HUES48 (cell line): ENCODE measurements around the gene PRKAR1B.
A peak's percentile ranks its signal among the peaks of the same experiment; 100 is the strongest.

Experiments
- H3K27ac ChIP-seq: one replicate; pipeline ENCODE4 v1.7.0; 2013; ENCODE audit warnings: low read depth, low read length, inconsistent platforms
- H3K27me3 ChIP-seq: 2 replicates; pipeline ENCODE4 v1.6.1; 2013; ENCODE audit warnings: mild to moderate bottlenecking, low read length; ENCODE audit not compliant: control insufficient read depth, insufficient read depth
- H3K36me3 ChIP-seq: 2 replicates; pipeline ENCODE4 v1.6.1; 2013; ENCODE audit warnings: low read length; ENCODE audit not compliant: control insufficient read depth, insufficient read depth
- H3K4me1 ChIP-seq: 2 replicates; pipeline ENCODE4 v1.6.1; 2013; ENCODE audit warnings: mild to moderate bottlenecking, low read length; ENCODE audit not compliant: control insufficient read depth, insufficient read depth
- H3K4me3 ChIP-seq: 2 replicates; pipeline ENCODE4 v1.5.1; 2013; ENCODE audit warnings: mild to moderate bottlenecking, low read depth, low read length
- H3K9ac ChIP-seq: 2 replicates; pipeline ENCODE4 v1.6.1; 2013; ENCODE audit warnings: mild to moderate bottlenecking, low read depth, low read length, moderate library complexity
- H3K9me3 ChIP-seq: 2 replicates; pipeline ENCODE4 v1.6.1; 2013; ENCODE audit warnings: low read length; ENCODE audit not compliant: control insufficient read depth, insufficient read depth

The PRKAR1B gene

DNA sequence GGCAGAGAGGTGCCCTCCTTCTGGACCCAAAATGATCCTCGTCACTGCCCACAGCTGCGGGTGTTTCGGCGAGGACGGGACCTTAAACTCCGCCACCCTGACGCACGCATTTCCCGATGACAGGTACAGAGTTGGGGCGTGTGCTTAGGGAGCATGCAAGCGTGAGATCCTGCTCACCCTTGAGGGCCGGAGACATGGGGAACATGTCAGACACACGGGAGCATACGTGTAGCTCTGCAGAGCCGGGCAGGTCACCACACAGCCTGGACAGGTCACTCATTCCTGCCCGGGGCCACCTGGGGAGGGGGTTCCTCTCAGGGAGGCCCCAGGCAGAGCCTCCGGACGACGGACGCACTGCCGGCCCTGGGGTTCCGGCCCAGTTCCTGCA, 149.8 kb downstream of the PRKAR1B start:
- Histone ChIP-seq H3K27me3 (no peaks in the 10 kb centered on the region), H3K27ac (no peak overlapping the region), H3K36me3 (peaks cover 11% of the 10 kb centered on the region), H3K9ac (no peak overlapping the region), H3K9me3 (no peaks in the 10 kb centered on the region), H3K4me3 (no peak overlapping the region), H3K4me1 (peaks cover 6% of the 10 kb centered on the region; the same call in 1 of the 2 replicates)

- Histone ChIP-seq H3K27ac (no peak overlapping the region), H3K27me3 (no peaks in the 10 kb centered on the region), H3K9ac (no peak overlapping the region), H3K9me3 (no peaks in the 10 kb centered on the region), H3K4me1 (peaks cover 9% of the 10 kb centered on the region; the same call in 1 of the 2 replicates), H3K4me3 (no peak overlapping the region), H3K36me3 (peaks cover 7% of the 10 kb centered on the region)
Measured at GRCh38 chr7:576524-577277, 150.4 kb downstream of the PRKAR1B start.

DNA sequence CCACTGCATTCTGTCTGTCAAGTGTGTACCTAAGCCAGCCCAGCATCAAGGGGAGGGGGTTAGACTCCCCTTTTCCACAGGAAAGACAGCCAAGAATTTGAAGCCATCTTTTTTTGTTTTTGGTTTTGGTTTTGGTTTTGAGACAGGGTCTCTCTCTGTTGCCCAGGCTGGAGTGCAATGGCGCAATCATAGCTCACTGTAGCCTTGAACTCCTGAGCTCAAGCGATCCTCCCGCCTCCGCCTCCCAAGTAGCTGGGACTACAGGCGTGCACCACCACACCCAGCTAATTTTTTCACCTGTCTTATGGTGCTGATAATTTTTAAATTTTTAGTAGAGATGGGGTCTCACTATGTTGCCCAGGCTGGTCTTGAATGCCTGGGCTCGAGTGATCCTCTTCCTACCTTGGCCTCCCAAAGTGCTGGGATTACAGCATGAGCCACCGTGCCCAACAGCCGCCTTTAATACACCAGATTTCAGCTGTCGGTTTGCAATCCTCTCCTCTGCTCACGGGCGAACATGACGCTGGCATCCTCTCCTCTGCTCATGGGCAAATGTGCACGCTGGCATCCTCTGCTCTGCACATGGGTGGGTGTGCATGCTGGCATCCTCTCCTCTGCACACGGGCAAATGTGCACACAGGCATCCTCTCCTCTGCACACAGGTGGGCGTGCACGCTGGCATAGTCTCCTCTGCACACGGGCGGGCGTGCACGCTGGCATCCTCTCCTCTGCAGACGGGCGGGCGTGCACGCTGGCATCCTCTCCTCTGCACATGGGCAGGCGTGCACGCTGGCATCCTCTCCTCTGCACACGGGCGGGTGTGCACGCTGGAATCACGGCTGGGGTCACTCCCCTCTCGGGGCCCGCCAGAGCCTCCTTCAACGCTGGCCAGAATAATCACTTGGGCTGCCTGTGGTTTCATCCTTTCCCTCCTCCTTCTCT, 151.4 kb downstream of the PRKAR1B start:
- Histone ChIP-seq H3K27me3 (no peaks in the 10 kb centered on the region), H3K9ac (no peak overlapping the region), H3K4me1 (peaks cover 9% of the 10 kb centered on the region; the same call in 1 of the 2 replicates), H3K27ac (no peak overlapping the region), H3K9me3 (no peaks in the 10 kb centered on the region), H3K4me3 (no peak overlapping the region), H3K36me3 (peaks cover 7% of the 10 kb centered on the region)

- H3K4me3 ChIP-seq: no peak overlapping the region
- H3K36me3 ChIP-seq: peaks cover 7% of the 10 kb centered on the region
- peaks cover 9% of the 10 kb centered on the region; the same call in 1 of the 2 replicates for H3K4me1 ChIP-seq
- no peaks in the 10 kb centered on the region for H3K9me3 ChIP-seq
- H3K9ac ChIP-seq: no peak overlapping the region
- no peaks in the 10 kb centered on the region for H3K27me3 ChIP-seq
- H3K27ac ChIP-seq: no peak overlapping the region
Measured at GRCh38 chr7:574661-575395, 152.3 kb downstream of the PRKAR1B start.

DNA sequence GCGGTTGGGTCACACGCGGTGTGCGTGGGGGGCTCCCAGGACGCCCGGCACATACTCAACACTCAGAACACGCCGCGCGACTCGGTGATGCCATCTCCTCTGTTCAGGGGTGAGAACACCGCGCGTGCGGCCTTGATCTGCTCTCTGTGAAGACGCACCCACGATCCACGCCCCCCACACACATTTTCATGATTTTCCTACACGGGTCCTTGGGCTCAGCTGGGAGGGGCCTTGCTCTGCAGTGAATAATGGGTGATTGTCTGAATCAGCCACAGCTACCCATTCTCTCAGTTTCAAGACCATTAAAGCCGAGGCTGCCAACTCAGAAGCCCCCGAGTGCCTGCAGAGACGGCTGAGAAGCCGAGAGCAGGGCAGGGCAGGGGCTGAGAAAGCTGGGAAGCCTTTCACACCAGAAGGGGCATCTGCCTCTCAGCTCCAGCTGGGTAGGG, 153.1 kb downstream of the PRKAR1B start:
- peaks cover 1% of the 10 kb centered on the region; the same call in 1 of the 2 replicates for H3K36me3 ChIP-seq
- no peak overlapping the region for H3K9ac ChIP-seq
- H3K27ac ChIP-seq: no peak overlapping the region
- no peaks in the 10 kb centered on the region for H3K27me3 ChIP-seq
- H3K4me3 ChIP-seq: no peak overlapping the region
- H3K4me1 ChIP-seq: peaks cover 9% of the 10 kb centered on the region; the same call in 1 of the 2 replicates
- H3K9me3 ChIP-seq: no peaks in the 10 kb centered on the region

- Histone ChIP-seq H3K36me3 (no peaks in the 10 kb centered on the region; the same call in 1 of the 2 replicates), H3K27me3 (no peaks in the 10 kb centered on the region), H3K4me3 (no peak overlapping the region), H3K4me1 (peaks cover 9% of the 10 kb centered on the region; the same call in 1 of the 2 replicates), H3K9me3 (no peaks in the 10 kb centered on the region), H3K9ac (no peak overlapping the region), H3K27ac (peak overlapping the region; percentile 32)
Measured at GRCh38 chr7:573269-573932, 153.7 kb downstream of the PRKAR1B start.

DNA sequence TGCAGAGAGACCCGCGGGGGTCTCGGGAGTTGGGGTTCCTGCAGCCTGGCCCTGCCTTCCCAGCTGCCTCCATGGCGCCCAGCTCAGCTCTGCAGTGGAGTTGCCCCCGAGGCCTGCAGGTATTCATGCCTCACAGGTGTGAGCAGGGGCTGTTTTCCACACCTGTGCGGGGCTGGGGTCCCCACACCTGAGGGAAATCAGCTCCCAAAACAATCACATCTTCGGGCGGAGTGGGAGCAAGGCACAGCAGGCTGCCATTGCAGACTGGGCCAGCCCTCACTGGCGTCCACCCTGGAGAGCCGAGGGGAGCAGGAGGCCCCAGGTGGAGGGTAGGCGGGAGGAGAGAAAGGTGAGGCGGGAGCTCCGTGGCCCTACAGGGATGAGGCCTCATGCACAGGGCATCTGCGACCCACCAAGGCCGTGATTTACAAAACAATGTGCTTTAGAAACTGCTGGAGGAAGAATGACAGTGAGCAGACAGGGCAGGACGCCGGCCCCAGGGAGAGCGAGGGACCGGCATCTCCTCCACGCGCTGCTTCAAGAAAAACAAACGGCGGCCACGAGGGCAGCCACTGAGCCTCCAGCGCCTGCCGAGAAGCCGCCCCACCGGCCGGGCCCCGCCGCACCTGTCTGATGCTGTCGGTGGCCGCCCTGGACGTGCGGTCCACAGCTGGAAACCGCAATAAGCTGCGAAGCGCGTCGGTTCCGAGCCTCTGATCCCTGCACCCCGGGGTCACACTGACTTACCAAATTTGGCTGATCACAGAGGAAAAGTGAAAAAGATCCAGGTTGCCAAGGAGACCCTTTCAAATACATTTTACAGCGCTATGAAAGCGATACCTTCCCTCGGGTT, 154.4 kb downstream of the PRKAR1B start:
- Histone ChIP-seq H3K36me3 (no peaks in the 10 kb centered on the region), H3K27ac (peak overlapping the region; percentile 32), H3K9me3 (no peaks in the 10 kb centered on the region), H3K9ac (no peak overlapping the region), H3K4me3 (no peak overlapping the region), H3K27me3 (no peaks in the 10 kb centered on the region), H3K4me1 (peaks cover 9% of the 10 kb centered on the region; the same call in 1 of the 2 replicates)

GRCh38 chr7:571718-572415, 155.2 kb downstream of the PRKAR1B start:
- H3K9me3 ChIP-seq: no peaks in the 10 kb centered on the region
- H3K4me3 ChIP-seq: no peak overlapping the region
- H3K4me1 ChIP-seq: peaks cover 9% of the 10 kb centered on the region; the same call in 1 of the 2 replicates
- H3K36me3 ChIP-seq: no peaks in the 10 kb centered on the region
- H3K9ac ChIP-seq: no peak overlapping the region
- H3K27ac ChIP-seq: no peak overlapping the region
- no peaks in the 10 kb centered on the region for H3K27me3 ChIP-seq

GRCh38 chr7:571096-571717, 155.9 kb downstream of the PRKAR1B start:
- Histone ChIP-seq H3K36me3 (no peaks in the 10 kb centered on the region), H3K27me3 (no peaks in the 10 kb centered on the region), H3K4me1 (peaks cover 9% of the 10 kb centered on the region; the same call in 1 of the 2 replicates), H3K9ac (no peak overlapping the region), H3K9me3 (no peaks in the 10 kb centered on the region), H3K4me3 (no peak overlapping the region), H3K27ac (no peak overlapping the region)
